Esophagus muscularis mucosa (tissue), 4 donors: ENCODE measurements around the gene CLUH. TPM values are rescaled to one million over a fixed set of nuclear protein-coding genes. Genes with fewer than 3 reads are reported as not detected.

Experiments used
- DNase-seq: peaks from one replicate; pipeline ENCODE4 v3.0.0-alpha.2; 2017; ENCODE audit errors: extremely low spot score
- H3K27ac ChIP-seq, 4 donors: fragments of 200-600 bp; sonication (generic); replicated peaks in 1 of 4; 1 replicate in 3 of 4; 2 replicates in 1 of 4; pipeline ENCODE4 v1.5.1; 2016 to 2019; ENCODE audit warnings: mild to moderate bottlenecking in 1 of 4
- H3K27me3 ChIP-seq, 4 donors: fragments of 200-600 bp; sonication (generic); one replicate each; pipeline versions ENCODE4 v1.5.1 to v1.6.0; 2016 to 2019
- H3K36me3 ChIP-seq, 4 donors: fragments of 200-600 bp; sonication (generic); one replicate each; pipeline ENCODE4 v1.5.1; 2016 to 2019
- H3K4me1 ChIP-seq, 4 donors: fragments of 200-600 bp; sonication (generic); one replicate each; pipeline ENCODE4 v1.5.1; 2016 to 2019
- H3K4me3 ChIP-seq, 4 donors: fragments of 200-600 bp; sonication (generic); 1 replicate in 2 of 4; 2 replicates in 2 of 4; pipeline ENCODE4 v1.5.1; 2016 to 2019; ENCODE audit warnings: mild to moderate bottlenecking in 4 of 4, moderate library complexity in 1 of 4
- H3K9me3 ChIP-seq, 4 donors: fragments of 200-600 bp; sonication (generic); 1 replicate in 3 of 4; 2 replicates in 1 of 4; pipeline ENCODE4 v1.5.1; 2016 to 2019
- CTCF ChIP-seq, 3 experiments: fragments of 200-600 bp in 2 of 3; fragments of 450-650 bp in 1 of 3; sonication (generic) in 2 of 3; IDR thresholded peaks; one replicate each; pipeline ENCODE4 v1.5.1; 2017 to 2019; ENCODE audit warnings: antibody characterized with exemption in 3 of 3, mild to moderate bottlenecking in 2 of 3, moderate library complexity in 1 of 3
- EP300 ChIP-seq: sonication (generic); formaldehyde crosslinking; IDR thresholded peaks from one replicate; pipeline ENCODE4 v1.6.1; 2017; ENCODE audit warnings: antibody characterized with exemption
- POLR2A ChIP-seq: fragments of 450-650 bp; IDR thresholded peaks from one replicate; pipeline ENCODE4 v1.6.1; 2017; ENCODE audit warnings: antibody characterized with exemption, moderate library complexity, mild to moderate bottlenecking, low read depth
- POLR2AphosphoS5 ChIP-seq, 2 donors: sonication (generic); formaldehyde crosslinking; IDR thresholded peaks; one replicate each; pipeline ENCODE4 v1.6.1; 2017; ENCODE audit warnings: antibody characterized with exemption in 2 of 2
- WGBS: methylation state at CpG from one replicate; pipeline ENCODE4 v1.1.5; 2018; 5-methylcytosine and 5-hydroxymethylcytosine counted together
- intact Hi-C: fragments of 100-400 bp; cut with DNase I; formaldehyde crosslinking; loops from one replicate; pipeline ENCODE4 v1.15.1; 2023
- small RNA-seq, 3 donors: library from RNA; depleted of rRNA; stranded (forward); fragments of <200 nt; gene quantifications; one replicate each; pipeline ENCODE3, GENCODE V24; 2016
- total RNA-seq, 4 donors: library from RNA; depleted of rRNA; stranded (reverse); fragments of >200 nt; gene quantifications; one replicate each; pipeline versions ENCODE4 v1.1.0 to v1.2.1, GENCODE V29; 2016

Gene CLUH
- total RNA-seq, 4 donors from 2014 or later: 42.8 to 92.9 (median 62.9) TPM

GRCh38 chr17:2649191-2649590 lies 62.4 kb downstream of the CLUH start:
- no peak for TF ChIP-seq POLR2AphosphoS5 (IDR thresholded peaks at IDR 0.05)
- no peak for TF ChIP-seq CTCF (IDR thresholded peaks at IDR 0.05)
- TF ChIP-seq EP300: no peak
- no peak for TF ChIP-seq POLR2A

GRCh38 chr17:2647957-2648356 lies 63.6 kb downstream of the CLUH start:
- no peak for TF ChIP-seq POLR2A
- no peak for TF ChIP-seq EP300
- no peak for TF ChIP-seq POLR2AphosphoS5 (IDR thresholded peaks at IDR 0.05)
- TF ChIP-seq CTCF (IDR thresholded peaks at IDR 0.05): no peak
- intact Hi-C loops: no loop called here
- Histone ChIP-seq H3K4me3 (no peak overlapping the region), H3K36me3 (peaks cover 0 to 45% (median 22%) of the 10 kb centered on the region in 4 donors), H3K27ac (no peak overlapping the region), H3K9me3 (no peaks in the 10 kb centered on the region), H3K27me3 (no peaks in the 10 kb centered on the region), H3K4me1 (peaks cover 0 to 9% (median 3%) of the 10 kb centered on the region in 4 donors)
- WGBS: 92% methylated on average over 6 of the region's 6 CpGs
- DNase-seq: no peak

More at GRCh38 chr17:2649191-2649590, 62.4 kb downstream of the CLUH start:
- no peak for DNase-seq
- intact Hi-C loops: no loop called here
- WGBS: 98% methylated on average over 11 of the region's 11 CpGs
- Histone ChIP-seq H3K27me3 (no peaks in the 10 kb centered on the region), H3K9me3 (no peaks in the 10 kb centered on the region), H3K4me3 (no peak overlapping the region), H3K4me1 (peaks cover 0 to 9% (median 3%) of the 10 kb centered on the region in 4 donors), H3K36me3 (peaks cover 0 to 38% (median 18%) of the 10 kb centered on the region in 4 donors), H3K27ac (no peak overlapping the region)

GRCh38 chr17:2644971-2645370 lies 66.6 kb downstream of the CLUH start:
- intact Hi-C loops: no loop called here
- Histone ChIP-seq H3K9me3 (no peaks in the 10 kb centered on the region), H3K36me3 (peaks cover 3 to 59% (median 31%) of the 10 kb centered on the region in 4 donors), H3K4me1 (peaks cover 0 to 5% (median 0%) of the 10 kb centered on the region in 4 donors), H3K4me3 (no peak overlapping the region), H3K27ac (no peak overlapping the region), H3K27me3 (no peaks in the 10 kb centered on the region)
- DNase-seq: no peak
- WGBS: 79% methylated on average over 6 of the region's 6 CpGs
- TF ChIP-seq EP300 (no peak), CTCF (IDR thresholded peaks at IDR 0.05) (no peak), POLR2AphosphoS5 (IDR thresholded peaks at IDR 0.05) (no peak), POLR2A (no peak)

Small RNAs within 50 kb of the gene (small RNA-seq; reads per million reads assigned to genes)
- 0 reads per million in 3 donors for gene MIR1253
- gene MIR6776: 0 reads per million in 3 donors
- gene RN7SL608P: 0 reads per million in 3 donors
- gene hsa-mir-1253: 0 reads per million in 3 donors

Other genes with a start within 250 kb of the CLUH start
- gene METTL16, start 199.9 kb downstream of the CLUH start, total RNA-seq: 10 to 100 TPM; 18.9 to 28.8 (median 24.5) TPM
- 100 to 1,000 TPM in 2 of 4 donors, 10 to 100 TPM in 2; 86.5 to 119 (median 102) TPM for gene PAFAH1B1, start 118.1 kb downstream of the CLUH start, total RNA-seq
- gene CCDC92B, start 37.9 kb upstream of the CLUH start, total RNA-seq: under 1 TPM in 2 of 4 donors, not detected in 2; 0.13 to 0.42 TPM
- gene RAP1GAP2, start 84.7 kb upstream of the CLUH start, total RNA-seq: 10 to 100 TPM in 3 of 4 donors, 1 to 10 TPM in 1; 7.4 to 13.1 (median 10.7) TPM